ENCODE data around the gene MS4A2. TPM values are rescaled to one million over a fixed set of nuclear protein-coding genes. Genes with fewer than 3 reads are reported as not detected.

MS4A2 gene
- total RNA-seq, 1 experiment from 2014 or later, result not detected

DNA sequence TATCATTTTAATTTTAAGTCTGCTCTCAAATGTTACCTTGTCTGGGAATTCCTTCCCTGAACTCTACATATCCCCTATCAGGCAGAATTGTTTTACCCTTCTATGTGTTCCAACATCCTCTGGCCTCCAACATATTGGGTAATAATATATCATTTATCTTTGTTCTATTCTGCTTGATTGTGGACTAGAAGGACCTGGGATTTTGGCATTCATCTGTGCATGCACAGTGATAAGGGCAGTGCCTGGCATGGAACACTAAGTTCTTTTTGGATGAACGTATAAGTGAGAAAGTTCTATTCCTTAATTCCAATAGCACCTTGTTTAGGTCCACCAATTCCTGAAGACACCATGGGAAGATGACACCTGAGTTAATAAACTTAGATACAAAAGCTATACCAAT is 1.2 kb upstream of the MS4A2 start:
- CTCF ChIA-PET, result no interaction called here
- POLR2A ChIA-PET (ENCODE audit: unreplicated experiment), result no interaction called here
- H3K4me1 ChIP-seq (replicated peaks; ENCODE audit: insufficient read depth), result no peaks in the 10 kb centered on the region
- no peak overlapping the region for H3K4me2 ChIP-seq
- intact Hi-C loops (cut with micrococcal nuclease; ENCODE audit: unreplicated experiment), result no loop called here
- no peak for DNase-seq
- no peak overlapping the region for H2AFZ ChIP-seq
- no peaks in the 10 kb centered on the region for H3K9me2 ChIP-seq (ENCODE audit: insufficient read depth)
- H3K9me3 ChIP-seq (ENCODE audit: insufficient read depth, low read depth), result no peaks in the 10 kb centered on the region
- BruUV-seq (replicated peaks), result no TSS peak
- H3K36me3 ChIP-seq (ENCODE audit: low read depth), result no peaks in the 10 kb centered on the region
- H3K79me2 ChIP-seq (ENCODE audit: low read depth), result no peaks in the 10 kb centered on the region
- H4K20me1 ChIP-seq (ENCODE audit: insufficient read depth), result no peaks in the 10 kb centered on the region
- TF ChIP-seq, protein P1, sequence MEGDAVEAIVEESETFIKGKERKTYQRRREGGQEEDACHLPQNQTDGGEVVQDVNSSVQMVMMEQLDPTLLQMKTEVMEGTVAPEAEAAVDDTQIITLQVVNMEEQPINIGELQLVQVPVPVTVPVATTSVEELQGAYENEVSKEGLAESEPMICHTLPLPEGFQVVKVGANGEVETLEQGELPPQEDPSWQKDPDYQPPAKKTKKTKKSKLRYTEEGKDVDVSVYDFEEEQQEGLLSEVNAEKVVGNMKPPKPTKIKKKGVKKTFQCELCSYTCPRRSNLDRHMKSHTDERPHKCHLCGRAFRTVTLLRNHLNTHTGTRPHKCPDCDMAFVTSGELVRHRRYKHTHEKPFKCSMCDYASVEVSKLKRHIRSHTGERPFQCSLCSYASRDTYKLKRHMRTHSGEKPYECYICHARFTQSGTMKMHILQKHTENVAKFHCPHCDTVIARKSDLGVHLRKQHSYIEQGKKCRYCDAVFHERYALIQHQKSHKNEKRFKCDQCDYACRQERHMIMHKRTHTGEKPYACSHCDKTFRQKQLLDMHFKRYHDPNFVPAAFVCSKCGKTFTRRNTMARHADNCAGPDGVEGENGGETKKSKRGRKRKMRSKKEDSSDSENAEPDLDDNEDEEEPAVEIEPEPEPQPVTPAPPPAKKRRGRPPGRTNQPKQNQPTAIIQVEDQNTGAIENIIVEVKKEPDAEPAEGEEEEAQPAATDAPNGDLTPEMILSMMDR (conservative IDR thresholded peaks at IDR 0.05), result no peak
- no peak for TF ChIP-seq EZH2 (IDR thresholded peaks at IDR 0.05; ENCODE audit: low read depth)
- peaks cover 39% of the 10 kb centered on the region for H3K27me3 ChIP-seq (ENCODE audit: insufficient read depth, low read depth)
- H3F3A ChIP-seq (ENCODE audit: insufficient read depth, low read depth), result no peaks in the 10 kb centered on the region
- no peak overlapping the region for H3K4me3 ChIP-seq
- no peak overlapping the region for H3K27ac ChIP-seq

DNA sequence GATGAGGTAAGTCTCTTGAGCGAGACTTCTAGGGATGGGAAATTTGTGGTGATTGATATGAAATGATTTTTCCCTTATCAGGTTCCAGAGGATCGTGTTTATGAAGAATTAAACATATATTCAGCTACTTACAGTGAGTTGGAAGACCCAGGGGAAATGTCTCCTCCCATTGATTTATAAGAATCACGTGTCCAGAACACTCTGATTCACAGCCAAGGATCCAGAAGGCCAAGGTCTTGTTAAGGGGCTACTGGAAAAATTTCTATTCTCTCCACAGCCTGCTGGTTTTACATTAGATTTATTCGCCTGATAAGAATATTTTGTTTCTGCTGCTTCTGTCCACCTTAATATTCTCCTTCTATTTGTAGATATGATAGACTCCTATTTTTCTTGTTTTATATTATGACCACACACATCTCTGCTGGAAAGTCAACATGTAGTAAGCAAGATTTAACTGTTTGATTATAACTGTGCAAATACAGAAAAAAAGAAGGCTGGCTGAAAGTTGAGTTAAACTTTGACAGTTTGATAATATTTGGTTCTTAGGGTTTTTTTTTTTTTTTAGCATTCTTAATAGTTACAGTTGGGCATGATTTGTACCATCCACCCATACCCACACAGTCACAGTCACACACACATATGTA is 7.1 kb downstream of the MS4A2 start:
- Histone ChIP-seq H3K9me2 (ENCODE audit: insufficient read depth) (no peaks in the 10 kb centered on the region), H3K27ac (no peak overlapping the region), H3F3A (ENCODE audit: insufficient read depth, low read depth) (no peaks in the 10 kb centered on the region), H4K20me1 (ENCODE audit: insufficient read depth) (no peaks in the 10 kb centered on the region), H3K4me1 (replicated peaks; ENCODE audit: insufficient read depth) (no peaks in the 10 kb centered on the region), H3K79me2 (ENCODE audit: low read depth) (no peaks in the 10 kb centered on the region), H3K4me3 (no peak overlapping the region), H3K9me3 (ENCODE audit: insufficient read depth, low read depth) (no peaks in the 10 kb centered on the region), H2AFZ (no peak overlapping the region), H3K27me3 (ENCODE audit: insufficient read depth, low read depth) (0 out of 2 replicates have a peak, but pooled peaks cover 9% of the 10 kb centered on the region), H3K4me2 (no peak overlapping the region), H3K36me3 (ENCODE audit: low read depth) (no peaks in the 10 kb centered on the region)
- no peak for DNase-seq
- BruUV-seq (replicated peaks), result no TSS peak
- ChIA-PET CTCF (no interaction called here), POLR2A (ENCODE audit: unreplicated experiment) (no interaction called here)
- intact Hi-C loops (cut with micrococcal nuclease; ENCODE audit: unreplicated experiment), result no loop called here
- TF ChIP-seq, protein P1 (conservative IDR thresholded peaks at IDR 0.05), result no peak
- no peak for TF ChIP-seq EZH2 (IDR thresholded peaks at IDR 0.05; ENCODE audit: low read depth)

- Histone ChIP-seq H3K9me2 (ENCODE audit: insufficient read depth) (no peaks in the 10 kb centered on the region), H3K4me3 (no peak overlapping the region), H3F3A (ENCODE audit: insufficient read depth, low read depth) (no peaks in the 10 kb centered on the region), H2AFZ (no peak overlapping the region), H3K4me2 (no peak overlapping the region), H4K20me1 (ENCODE audit: insufficient read depth) (no peaks in the 10 kb centered on the region), H3K27me3 (ENCODE audit: insufficient read depth, low read depth) (no peaks in the 10 kb centered on the region), H3K36me3 (ENCODE audit: low read depth) (no peaks in the 10 kb centered on the region), H3K9me3 (ENCODE audit: insufficient read depth, low read depth) (no peaks in the 10 kb centered on the region), H3K27ac (no peak overlapping the region), H3K79me2 (ENCODE audit: low read depth) (no peaks in the 10 kb centered on the region), H3K4me1 (replicated peaks; ENCODE audit: insufficient read depth) (no peaks in the 10 kb centered on the region)
- ChIA-PET CTCF (no interaction called here), POLR2A (ENCODE audit: unreplicated experiment) (interaction anchor here (0.7 kb wide), 1 partner anchor 140 kb away, joined by 17 read pairs; no protein-coding TSS in a partner anchor)
- no TSS peak for BruUV-seq (replicated peaks)
- no peak for DNase-seq
- TF ChIP-seq, protein P1 (conservative IDR thresholded peaks at IDR 0.05), result no peak
- TF ChIP-seq EZH2 (IDR thresholded peaks at IDR 0.05; ENCODE audit: low read depth), result no peak
- intact Hi-C loops (cut with micrococcal nuclease; ENCODE audit: unreplicated experiment), result no loop called here
These were observed 8.7 kb downstream of the MS4A2 start for GRCh38 chr11:60097189-60097588.
